ENCODE results near the gene PJA2. TPM values are rescaled to one million over a fixed set of nuclear protein-coding genes. Genes with fewer than 3 reads are reported as not detected.

Gene PJA2
- total RNA-seq, 4 donors from 2014 or later = 109 to 162 (median 131) TPM

DNA sequence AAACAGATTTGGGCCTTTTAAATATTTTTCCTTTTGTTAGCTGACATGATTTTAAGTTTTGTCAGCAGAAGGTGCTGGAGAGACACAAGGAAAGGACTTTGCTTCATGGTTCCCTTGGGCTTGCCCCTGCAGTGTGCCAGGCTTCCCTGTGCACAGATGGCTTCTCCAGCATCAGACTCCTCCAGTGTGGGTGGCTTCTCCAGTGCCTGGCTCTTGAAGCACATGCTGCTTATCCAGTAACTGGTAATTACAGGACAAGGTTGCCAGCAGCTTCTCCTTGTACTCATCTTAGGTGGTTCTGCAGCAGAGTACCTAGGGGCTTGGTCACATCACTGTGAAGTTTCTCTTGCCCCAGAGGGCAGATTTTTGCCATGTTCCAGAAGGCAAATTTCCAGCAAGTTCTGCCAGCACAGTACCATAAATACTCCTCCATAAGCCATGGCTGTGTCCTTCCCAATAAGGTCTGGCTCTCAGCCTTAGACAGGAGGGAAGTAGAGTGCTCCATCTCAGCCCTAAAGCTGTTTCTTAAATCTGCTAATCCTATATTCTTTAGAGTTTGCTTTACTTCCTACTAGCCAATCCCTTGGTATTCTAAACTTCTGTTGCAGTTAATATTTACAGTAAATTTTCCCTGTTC, 62.4 kb downstream of the PJA2 start:
- TF ChIP-seq, protein P1, sequence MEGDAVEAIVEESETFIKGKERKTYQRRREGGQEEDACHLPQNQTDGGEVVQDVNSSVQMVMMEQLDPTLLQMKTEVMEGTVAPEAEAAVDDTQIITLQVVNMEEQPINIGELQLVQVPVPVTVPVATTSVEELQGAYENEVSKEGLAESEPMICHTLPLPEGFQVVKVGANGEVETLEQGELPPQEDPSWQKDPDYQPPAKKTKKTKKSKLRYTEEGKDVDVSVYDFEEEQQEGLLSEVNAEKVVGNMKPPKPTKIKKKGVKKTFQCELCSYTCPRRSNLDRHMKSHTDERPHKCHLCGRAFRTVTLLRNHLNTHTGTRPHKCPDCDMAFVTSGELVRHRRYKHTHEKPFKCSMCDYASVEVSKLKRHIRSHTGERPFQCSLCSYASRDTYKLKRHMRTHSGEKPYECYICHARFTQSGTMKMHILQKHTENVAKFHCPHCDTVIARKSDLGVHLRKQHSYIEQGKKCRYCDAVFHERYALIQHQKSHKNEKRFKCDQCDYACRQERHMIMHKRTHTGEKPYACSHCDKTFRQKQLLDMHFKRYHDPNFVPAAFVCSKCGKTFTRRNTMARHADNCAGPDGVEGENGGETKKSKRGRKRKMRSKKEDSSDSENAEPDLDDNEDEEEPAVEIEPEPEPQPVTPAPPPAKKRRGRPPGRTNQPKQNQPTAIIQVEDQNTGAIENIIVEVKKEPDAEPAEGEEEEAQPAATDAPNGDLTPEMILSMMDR (IDR thresholded peaks at IDR 0.05; ENCODE audit: low read depth) = no peak

DNA sequence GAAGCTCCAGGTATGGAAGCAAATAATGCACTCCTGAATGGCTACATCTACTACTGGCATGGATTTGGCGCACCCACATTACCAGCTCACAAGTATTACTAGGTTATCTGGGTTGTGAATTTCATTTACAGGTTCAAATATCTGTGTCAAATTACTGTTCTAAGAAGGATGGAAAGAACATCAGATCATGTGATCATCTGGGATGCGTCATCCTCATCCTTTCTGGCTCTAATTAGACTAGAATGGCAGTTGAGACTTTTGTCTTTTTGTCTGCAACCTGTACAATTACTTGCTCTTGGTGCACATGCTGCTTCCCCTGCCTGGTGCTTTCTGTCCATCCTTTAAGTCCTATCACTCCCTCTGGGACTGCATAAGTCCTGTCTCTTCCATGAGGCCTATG, 64.1 kb downstream of the PJA2 start:
- TF ChIP-seq, protein P1 (IDR thresholded peaks at IDR 0.05; ENCODE audit: low read depth) = no peak

GRCh38 chr5:109340351-109340750, 69.4 kb downstream of the PJA2 start:
- TF ChIP-seq, protein P1 (IDR thresholded peaks at IDR 0.05; ENCODE audit: low read depth) = no peak

GRCh38 chr5:109335114-109335513, 74.7 kb downstream of the PJA2 start:
- TF ChIP-seq, protein P1 (IDR thresholded peaks at IDR 0.05; ENCODE audit: low read depth) = no peak

GRCh38 chr5:109334056-109334455, 75.7 kb downstream of the PJA2 start:
- TF ChIP-seq, protein P1 (IDR thresholded peaks at IDR 0.05; ENCODE audit: low read depth) = no peak

DNA sequence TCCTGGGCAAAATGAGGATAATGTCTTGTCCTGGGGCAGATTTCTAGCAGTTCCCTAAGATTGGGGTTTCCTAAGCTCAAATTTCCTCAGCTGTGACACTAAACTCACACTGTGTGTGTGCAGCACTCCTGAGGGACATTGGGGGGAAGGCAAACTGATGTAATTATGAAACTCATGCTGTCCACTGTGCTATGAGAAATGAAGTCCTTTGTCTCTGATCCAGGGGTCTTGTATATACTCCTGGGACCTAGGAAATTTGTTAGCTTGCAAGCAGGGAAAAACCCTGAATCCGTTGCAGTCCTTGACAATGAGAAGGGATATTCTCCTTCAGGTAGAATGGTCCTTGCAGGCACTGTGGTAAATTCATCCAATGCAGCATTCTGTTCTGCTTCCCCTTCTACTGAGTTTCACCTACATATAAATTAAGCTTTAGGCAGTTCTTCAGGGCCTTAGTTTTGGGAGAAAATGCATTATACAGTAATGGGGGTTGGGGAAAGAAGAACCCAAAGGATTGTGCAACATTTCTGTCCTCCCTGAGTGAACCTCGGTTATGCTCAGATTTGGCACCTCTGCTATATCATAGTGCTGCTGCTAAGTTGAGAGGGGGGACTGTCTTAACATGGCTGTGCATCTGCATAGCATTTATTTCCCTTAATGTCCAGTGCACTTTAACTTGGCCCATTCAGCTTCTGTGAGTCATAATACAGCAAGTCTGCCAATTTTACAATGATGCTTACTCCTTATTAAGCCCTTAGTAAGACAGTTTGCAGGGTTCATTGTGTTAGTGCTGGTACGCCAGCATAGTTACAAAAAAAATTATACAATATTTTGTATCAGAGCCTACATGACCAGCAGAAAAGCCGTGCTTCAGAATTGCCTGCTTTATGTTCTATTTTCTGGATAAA, 80.2 kb downstream of the PJA2 start:
- TF ChIP-seq, protein P1 (IDR thresholded peaks at IDR 0.05; ENCODE audit: low read depth) = no peak

DNA sequence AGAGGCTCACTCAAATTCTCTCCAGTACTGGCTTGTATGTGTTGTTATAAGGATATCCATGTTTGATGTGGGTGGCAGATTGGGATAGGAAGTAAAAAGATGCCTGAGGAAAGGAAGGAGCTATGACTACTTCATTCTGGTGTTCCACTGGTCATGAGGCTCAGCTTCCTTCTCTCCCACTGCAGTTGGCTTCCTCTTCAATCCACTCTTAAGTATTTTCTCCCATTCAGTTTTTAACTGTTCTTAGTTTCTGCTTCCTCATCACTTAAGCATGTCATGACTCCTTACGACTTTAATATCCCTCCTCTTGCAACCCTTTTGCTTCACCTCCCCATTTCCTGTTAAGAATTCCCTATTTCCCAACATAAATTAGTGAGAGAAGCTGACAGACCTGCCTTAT, 81.1 kb downstream of the PJA2 start:
- TF ChIP-seq, protein P1 (IDR thresholded peaks at IDR 0.05; ENCODE audit: low read depth) = no peak
